ENCODE data around the gene EXO5.

DNA sequence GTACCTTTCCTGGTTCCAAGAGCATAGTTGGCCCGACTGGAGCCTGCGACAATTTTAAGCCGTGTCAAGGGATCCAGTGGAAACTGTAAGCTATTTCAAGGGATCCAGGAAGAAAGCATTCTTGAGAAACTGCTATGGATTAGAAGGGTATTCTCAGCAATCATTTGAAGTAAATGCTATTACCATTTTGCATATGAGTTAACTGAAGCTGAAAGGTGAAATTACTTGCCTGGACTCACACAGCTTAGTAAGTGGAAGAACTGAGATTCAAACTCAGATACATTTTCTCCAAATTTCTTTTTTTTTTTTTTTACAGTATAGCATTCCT lies 23.5 kb downstream of the EXO5 start:
- TF ChIP-seq POLR2A (IDR thresholded peaks at IDR 0.05; ENCODE audit: borderline replicate concordance, extremely low read depth, insufficient read depth, insufficient read length), result no peak
- TF ChIP-seq, protein P1, sequence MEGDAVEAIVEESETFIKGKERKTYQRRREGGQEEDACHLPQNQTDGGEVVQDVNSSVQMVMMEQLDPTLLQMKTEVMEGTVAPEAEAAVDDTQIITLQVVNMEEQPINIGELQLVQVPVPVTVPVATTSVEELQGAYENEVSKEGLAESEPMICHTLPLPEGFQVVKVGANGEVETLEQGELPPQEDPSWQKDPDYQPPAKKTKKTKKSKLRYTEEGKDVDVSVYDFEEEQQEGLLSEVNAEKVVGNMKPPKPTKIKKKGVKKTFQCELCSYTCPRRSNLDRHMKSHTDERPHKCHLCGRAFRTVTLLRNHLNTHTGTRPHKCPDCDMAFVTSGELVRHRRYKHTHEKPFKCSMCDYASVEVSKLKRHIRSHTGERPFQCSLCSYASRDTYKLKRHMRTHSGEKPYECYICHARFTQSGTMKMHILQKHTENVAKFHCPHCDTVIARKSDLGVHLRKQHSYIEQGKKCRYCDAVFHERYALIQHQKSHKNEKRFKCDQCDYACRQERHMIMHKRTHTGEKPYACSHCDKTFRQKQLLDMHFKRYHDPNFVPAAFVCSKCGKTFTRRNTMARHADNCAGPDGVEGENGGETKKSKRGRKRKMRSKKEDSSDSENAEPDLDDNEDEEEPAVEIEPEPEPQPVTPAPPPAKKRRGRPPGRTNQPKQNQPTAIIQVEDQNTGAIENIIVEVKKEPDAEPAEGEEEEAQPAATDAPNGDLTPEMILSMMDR (IDR thresholded peaks at IDR 0.05 in 2 of 3, conservative IDR thresholded peaks at IDR 0.05 in 1 of 3; ENCODE audit: borderline replicate concordance in 1 of 3, insufficient read depth in 1 of 3, low read depth in 2 of 3, low read length in 2 of 3), result no peak
- TF ChIP-seq, protein P2, sequence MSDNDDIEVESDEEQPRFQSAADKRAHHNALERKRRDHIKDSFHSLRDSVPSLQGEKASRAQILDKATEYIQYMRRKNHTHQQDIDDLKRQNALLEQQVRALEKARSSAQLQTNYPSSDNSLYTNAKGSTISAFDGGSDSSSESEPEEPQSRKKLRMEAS (IDR thresholded peaks at IDR 0.05), result no peak
- TF ChIP-seq RAD21 (IDR thresholded peaks at IDR 0.05; ENCODE audit: low read depth), result no peak
- TF ChIP-seq ELF1 (IDR thresholded peaks at IDR 0.05; ENCODE audit: borderline replicate concordance, low read depth), result no peak
- TF ChIP-seq CEBPB (IDR thresholded peaks at IDR 0.05; ENCODE audit: low read depth), result no peak
- no peak for TF ChIP-seq EZH2phosphoT487 (IDR thresholded peaks at IDR 0.05; ENCODE audit: borderline replicate concordance)

Measured in HCT116 (cell line).